GM19463 (cell line): Measurements from ENCODE around the gene MRAS.

Experiments
- ATAC-seq: cut with Tn5 transposase; IDR thresholded peaks from one replicate; pipeline ENCODE4 v1.9.1; 2021; ENCODE audit warnings: mild to moderate bottlenecking, moderate library complexity; ENCODE audit not compliant: unreplicated experiment

Gene MRAS

DNA sequence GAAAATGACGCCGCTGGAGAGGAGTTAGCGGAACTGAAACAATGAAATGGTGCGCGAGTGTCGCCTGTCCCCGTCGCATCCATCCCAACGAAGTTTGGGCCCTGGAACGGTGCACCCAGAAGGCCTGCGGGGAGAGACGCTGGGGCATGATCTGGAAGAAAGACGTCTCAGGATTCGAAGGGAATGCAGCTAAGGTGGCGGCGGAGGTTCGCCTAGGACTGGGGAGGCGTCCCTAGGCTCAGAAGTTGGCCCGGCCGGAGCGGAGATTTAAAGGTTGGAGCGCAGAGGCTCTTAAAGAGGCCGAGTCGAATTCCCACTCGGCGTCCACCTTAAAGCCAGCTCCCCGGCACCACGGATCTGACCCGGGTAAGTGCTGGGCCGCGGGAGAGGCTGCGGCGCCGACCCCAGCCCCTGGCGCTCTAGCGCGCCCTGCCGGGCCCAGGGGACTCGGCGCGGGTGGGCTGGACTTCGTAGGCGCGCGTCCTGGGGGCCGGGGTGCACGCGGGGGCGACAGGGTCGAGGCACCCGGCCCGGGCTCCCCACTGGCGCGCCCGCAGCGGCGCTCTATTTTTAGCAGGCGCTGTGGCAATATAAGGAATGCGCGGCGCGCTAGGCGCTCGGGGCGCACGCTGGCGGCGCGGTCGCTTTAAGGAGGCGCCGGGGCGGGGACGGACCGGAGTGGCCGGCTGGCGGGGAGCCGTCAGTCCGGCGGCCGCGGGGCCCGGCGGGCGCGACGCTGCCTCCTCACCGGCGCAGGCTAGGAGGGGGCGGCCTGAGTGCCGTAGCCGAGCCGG is at the start of gene MRAS:
MRAS (plus strand) TSS at position 620 of the 794 bp plus-strand sequence. CDS start 24,305 bp downstream, outside the sequence.
- ATAC-seq = no peak

DNA sequence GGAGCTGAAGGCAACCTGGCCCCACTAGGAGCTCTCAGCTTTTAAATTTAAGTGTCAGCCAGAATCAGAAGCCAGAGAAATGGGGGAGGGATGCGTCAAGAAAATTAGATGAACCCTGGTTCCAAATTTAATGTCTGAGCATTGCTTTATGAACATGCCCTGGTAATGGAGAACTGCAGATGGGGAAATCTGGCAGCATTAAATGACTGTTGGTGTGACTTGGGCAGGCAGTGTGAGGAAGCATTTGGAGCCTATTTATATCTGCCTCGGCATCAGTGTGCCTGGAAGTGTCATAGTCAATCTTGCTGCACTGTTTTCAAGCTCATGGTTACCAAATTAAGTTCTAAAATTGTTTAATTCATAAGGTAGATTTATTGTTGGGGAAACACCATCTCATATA is 47.7 kb upstream of the MRAS start:
- ATAC-seq = no peak

DNA sequence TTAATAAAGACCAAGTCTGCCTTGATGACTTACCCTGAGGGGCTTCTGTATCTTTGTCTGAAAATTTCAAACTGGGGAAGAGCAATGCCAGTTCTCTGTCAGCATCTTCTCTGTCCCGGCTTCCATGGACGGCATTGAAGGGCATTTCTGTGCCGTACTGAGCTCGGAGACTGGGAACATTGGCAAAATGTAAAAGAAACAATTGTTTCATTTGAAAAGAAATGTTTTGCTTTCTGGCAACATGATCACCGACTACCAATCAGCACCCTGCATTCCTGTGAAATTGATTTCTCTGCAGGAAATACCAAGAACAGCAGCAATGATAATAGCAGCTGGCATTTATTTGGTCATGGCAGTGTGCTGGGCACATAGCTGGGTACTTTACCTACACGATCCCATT is 44.9 kb upstream of the MRAS start:
- ATAC-seq = no peak

DNA sequence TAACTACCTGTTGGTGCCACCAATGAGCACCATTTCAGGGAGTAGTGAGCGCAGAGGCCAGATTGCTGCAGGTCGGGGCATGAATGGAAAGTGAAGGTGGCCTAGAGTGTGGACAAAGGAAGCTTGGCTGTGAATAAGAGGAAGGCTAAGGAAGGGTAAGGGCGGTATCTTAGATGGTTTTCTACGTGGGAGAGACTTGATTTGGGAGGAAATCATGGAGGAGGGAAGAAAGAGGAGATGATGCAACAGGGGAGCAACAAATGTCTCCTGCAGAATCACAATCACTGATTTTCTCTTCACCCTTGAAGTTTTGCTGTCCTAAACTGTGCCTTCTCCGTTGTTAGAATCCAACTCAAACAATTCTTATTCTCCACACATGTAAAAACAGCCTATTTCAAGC is 40.5 kb upstream of the MRAS start:
- no peak for ATAC-seq

DNA sequence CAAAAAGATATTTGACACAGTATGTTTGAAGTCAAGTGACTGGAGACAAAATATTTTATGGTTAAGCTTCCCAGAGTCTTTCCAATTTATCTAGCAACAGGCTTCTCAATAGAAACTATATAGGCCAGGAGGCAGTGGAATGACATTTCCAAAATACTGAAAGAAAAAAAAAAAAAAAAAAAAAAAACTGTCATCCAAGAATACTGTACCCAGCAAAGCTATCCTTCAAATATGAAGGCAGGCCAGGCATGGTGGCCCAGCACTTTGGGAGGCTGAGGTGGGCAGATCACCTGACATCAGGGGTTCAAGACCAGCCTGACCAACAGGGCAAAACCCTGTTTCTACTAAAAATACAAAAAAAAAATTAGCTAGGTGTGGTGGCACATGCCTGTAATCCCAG is 39.6 kb upstream of the MRAS start:
- no peak for ATAC-seq

DNA sequence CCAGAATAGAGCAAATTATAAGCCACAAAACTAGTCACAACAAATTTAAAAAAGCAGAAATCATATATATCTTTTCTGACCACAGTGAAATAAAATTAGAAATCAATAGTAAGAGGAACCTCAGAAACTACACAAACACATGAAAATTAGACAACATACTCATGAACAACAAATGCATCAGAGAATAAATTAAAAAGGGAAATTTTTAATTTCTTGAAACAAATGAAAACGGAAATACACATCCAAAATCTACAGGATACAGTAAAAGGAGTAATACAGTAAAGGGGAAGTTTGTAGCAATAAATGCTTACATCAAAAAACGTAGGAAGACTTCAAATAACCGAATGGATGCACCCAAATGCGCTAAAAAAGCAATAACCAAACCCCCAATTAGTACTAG is 37.9 kb upstream of the MRAS start:
- ATAC-seq = no peak

DNA sequence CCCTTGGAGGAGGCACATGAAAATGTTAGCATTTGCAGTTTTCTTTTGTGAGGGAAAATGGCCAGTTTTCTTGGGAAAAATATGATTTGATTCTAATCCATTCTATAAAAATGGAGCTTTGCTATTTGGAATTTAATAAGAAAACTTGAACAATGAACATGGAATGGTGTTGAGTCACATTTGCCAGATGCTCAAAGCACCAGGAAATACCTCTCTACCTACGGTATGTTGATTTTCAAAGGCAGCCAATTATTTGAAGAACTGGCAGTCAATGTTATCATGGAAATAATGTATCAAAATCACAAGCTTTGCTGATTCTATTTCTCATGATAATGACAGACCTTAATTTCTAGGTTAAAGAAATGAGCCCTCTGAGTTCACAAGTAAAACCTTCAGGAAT is 33.6 kb upstream of the MRAS start:
- ATAC-seq = no peak

DNA sequence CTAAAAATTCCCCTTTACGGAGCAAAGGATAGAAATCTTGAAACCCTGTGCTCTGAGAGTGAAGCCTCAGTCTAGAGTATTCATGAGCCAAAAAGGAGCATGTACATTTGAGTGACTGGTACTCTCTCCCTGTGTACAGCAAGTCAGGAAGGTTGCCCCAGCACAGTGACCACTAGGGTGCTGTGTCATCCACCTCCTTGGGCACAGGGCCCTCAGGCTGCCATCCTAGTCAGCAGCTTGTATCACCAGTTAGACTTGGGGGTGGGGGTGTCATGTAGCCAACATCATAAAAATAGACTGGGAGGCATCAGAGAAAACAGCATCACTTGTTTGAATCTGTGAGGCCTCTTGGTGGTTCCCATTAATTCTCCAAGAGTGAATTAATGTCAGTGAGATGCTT is 30.7 kb upstream of the MRAS start:
- ATAC-seq = no peak

DNA sequence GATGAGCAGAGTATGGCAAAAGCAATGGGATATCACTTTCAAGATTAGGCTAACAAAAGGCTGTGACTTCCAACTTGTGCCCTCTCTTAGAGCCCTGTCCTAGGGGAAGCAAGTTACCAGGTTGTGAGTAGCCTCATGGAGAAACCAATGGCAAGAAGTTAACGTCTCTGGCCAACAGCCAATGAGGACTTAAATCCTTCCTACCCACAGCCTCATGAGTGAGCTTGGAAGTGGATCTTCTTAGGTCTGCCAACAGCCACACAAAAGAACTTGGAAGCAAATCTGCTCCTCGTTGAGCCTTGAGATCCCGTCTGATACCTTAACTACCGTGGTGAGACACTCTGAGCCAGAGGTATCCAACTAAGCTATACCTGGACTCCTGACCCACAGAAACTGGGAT is 24.4 kb upstream of the MRAS start:
- no peak for ATAC-seq

DNA sequence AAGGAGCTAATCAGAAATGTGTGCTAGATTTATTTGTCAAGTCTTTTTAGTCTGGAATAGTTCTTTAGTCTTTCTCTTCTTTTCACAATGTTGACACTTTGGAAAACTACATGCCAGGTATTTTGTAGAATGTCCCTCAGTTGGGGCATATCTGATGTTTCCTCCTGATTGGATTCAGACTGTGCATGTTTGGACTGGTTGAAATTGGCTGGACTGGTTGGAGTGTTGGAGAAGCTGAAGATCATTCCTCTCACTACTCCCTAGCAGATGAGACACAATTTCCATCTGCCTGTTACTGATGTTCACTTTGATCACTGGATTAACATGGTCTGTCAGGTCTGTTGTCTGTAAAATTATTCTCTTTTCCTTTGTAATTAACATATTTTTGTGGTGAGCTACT is 22.4 kb upstream of the MRAS start:
- ATAC-seq = no peak

DNA sequence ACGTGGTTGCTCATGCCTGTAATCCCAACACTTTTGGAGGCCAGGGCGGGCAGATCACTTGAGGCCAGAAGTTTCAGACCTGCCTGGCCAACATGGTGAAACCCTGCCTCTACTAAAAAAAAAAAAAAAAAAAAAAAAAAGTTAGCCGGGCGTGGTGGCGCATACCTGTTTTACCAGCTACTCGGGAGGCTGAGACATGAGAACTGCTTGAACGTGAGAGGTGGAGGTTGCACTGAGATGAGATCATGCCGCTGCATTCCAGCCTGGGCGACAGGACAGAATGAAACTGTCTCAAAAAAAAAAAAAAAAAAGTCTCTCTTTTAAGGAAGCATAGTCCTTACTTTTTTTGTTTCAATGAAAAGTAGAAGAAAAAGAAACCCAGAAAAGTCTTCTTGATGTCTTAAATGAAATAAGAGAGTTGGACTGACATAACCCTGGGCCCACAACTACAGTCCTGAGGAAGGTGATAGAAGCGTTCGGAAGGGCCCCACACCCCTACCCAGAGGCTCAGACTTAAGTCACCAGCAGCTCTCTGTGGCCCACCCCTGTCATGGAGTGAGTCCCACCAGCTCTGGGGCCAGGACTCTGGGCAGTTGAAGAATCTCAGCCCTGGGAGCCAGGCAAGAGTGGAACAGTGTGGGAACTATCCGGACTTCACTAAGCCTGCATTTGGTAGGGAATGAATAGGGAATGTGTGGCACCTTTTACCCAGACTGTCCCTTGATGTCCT is 21.3 kb upstream of the MRAS start:
- ATAC-seq = no peak

DNA sequence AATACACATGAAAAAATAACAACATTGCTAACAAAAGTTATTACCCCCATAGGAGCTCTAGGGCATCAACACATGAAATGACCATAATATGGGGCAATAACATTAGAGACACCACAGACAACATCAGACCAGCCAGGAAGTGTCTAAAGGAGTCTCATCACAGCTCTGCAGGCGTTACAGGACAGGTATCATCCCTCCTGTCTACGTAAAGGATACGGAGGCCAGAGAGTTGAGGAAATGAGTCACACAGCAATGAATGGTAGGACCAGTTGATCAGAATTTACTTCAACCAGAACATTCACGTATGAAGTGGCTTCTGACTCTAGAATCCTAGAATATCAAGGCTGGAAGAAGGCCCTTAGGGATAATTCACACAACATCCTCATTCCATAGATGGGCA is 20.5 kb upstream of the MRAS start:
- no peak for ATAC-seq

DNA sequence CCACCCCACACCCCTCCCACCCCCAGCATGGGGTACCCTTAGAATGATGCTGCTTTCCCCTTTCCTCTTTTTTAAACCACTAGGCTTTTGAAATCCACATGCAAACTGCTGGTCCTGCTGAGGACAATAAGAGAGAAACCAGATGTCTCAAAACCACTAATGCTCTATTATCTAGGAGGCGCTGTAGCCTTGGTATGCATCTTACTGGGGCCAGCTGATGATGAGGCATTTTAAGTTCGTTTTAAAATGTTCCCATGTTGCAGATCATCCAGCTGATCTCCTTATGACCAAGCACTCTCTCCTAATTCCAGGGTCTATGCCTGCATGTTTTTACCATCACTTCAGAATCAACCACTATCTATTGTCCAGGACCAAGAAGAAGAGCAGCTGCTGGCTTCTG is 20.0 kb upstream of the MRAS start:
- ATAC-seq = no peak

DNA sequence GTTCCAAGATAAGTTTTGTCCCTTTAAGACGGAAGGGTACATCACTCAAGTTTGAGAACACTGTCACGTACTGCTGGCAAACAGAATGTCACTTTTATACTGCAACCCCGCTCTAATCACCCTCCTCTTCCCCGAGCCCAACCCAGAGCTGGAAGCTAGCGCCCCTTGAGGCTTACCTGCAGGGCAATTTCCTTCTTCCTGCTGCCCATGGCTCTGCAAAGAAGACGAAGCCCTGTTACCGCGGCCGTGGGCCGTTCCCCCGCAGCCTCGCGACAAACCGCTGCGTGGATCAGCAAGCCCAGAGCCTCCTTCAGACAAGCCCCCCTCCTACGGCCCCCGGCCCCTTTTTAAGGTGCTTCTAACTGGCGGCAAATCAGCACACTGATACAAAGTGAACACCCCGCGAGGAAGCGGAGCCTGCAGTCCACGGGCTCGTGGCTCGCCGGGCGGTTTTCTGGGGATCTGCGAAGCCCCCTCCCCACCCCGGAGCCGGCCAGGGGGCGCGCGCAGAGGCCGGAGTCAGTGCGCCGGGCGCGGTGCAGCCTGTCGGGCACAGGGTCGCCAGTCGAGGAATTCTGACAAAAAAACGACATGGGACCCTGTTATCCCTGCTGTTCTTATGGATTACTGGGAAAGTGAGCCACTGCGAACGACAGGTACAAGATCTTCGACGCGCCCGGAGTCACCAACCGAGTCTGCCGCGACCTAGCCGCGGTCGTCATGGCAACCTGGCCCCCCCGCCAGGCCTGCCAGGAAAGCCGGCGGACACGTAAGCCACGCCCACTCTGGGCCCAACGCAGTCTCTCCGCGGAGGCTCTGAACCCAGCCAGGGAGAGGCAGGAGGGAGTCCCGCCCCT is 19.0 kb upstream of the MRAS start, which contains the start of gene NME9:
NME9 (minus strand) TSS at position 725 of the 857 bp plus-strand sequence; CDS start at position 209, 516 bp downstream.
- ATAC-seq = peak; percentile 71

DNA sequence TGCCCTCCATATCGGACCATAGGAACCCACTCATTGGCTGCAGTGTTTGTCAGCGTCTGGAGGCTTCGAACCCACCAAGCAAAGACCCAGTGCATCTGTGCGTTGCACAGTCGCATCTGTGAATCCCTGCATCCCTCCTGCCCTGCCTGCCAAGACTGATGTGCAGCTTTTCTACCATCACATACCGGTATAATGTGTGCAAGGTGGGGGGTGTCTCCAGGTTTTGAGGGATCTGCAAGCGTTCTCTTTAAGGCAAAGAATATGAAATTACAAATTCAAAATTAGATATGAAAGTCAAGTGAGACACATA is 18.4 kb upstream of the MRAS start:
- no peak for ATAC-seq

DNA sequence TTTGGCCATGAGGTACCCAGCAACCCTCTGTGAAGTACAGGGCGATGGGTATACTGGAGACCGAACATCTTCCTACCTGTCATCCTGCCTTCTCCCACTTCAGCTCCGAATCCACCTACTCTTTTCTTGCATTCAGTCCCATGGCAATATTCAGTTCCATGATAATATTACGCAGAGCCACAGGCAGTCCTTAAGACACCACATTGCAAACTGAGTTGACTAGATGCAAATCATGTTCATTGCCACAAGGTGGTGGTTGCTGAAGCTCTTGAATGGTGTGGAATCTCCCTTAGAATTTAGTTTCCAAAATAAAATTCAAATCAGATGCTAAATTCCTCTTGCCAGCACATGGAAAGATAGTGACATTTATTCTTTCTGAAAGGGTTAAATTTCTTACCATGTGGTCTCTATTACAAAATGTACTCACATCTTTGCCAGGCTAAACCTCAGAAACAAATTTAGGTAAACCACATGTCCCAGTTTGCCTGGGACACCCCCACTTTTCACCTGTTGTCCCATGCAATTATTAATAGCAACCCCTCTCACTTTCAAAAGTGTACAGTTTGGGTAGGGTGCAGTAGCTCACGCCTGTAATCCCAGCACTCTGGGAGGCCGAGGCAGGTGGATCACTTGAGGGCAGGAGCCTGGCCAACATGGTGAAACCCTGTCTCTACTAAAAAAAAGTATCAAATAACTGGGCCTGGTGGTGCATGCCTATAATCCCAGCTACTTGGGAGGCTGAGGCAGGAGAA is 17.1 kb upstream of the MRAS start:
- no peak for ATAC-seq

DNA sequence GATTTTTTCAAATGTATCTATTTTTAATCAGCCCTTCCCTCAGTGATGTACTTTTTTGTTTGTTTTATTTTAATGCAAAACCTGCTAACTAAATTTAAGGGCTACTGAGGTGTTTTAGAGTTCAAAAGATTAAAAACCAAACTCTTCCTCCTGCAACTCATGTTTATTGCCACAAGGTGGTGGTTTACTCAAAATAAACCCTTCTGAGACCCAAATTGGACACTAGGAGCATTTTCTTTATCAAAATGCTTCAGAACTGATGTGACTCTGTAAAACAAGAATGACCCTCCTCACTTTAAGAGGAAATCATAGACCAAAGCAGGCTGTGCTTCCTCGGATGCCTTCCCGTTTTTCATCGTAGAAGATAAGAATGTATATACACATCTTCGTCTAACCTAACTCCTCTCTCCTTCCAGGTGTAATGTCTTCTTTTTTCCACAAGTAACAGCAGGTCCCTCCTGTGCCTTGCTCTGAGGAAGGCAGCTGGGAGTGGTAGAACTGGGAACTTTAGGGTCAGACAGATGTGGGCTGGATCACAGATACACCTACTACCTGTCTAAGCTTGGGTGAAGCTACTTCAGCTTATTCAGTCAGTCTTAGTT is 15.8 kb upstream of the MRAS start:
- no peak for ATAC-seq

DNA sequence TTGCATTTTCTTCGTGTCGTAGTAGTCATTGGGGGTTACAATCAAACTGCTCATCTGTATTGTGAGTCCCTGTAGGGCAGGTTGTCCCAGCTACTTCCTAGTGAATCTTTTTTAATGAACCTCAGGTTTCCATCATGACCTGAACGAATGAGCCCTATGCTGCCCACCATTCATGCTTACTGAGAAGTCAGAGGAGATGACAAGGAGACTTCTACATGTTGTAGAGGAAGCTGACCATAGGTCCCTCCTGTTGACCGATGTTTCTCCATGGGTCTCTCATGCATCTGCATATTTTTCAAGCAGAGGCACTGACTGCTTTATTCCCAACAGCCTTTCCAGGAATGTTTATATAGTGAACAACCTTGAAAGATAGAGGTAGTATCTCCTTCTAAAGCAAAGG is 13.8 kb upstream of the MRAS start:
- ATAC-seq = no peak

DNA sequence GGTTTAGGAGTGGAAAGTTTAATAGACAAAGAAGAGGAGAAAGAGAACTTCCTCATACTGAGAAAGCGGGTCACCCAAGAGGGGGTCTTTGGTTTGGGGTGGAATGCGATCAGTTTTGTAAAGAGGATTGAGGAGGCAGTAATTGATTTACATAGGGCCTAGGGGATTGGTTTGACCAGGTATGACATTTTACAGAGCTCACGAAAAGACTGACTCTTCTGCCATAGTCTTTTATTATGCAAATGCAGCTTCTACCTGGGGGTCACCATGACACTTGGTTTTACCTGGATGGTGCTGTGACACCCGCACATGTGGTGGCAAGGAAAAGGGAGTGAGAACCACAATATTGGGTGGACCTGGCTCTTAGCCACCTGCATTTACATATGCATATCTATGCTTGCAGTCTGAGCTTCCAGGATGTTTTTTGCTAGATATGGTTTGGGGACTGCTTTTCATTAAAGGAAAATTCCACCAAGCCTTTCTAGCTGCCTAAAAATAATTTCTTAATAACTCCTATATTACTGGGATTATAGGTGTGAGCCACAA is 11.9 kb upstream of the MRAS start:
- no peak for ATAC-seq

DNA sequence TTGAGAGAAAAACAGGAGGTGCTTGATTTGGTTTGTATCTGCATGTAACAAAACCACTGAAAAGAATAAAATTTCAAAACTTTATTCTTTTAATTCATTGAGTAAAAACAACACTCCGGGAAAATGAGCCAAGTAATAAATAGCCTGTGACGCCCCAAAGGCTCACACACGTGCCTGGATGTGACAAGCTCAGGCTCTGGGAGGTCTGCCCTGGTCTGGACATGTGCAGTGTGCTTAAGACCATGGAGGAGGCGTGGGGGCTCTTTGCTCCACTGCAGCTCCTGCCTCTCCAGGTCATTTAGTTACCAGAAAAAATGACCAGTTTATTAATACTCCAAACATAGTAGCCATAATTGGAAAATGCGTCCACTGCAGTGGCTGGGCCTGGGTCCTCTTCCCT is 10.1 kb upstream of the MRAS start:
- no peak for ATAC-seq
